ENCODE results near the gene UBC. TPM values are rescaled to one million over a fixed set of nuclear protein-coding genes. Genes with fewer than 3 reads are reported as not detected.

UBC gene
- total and polyA plus RNA-seq, 2 donors (not counting 1 experiment from before 2014, with no cell fraction given), result 2,019 to 2,362 TPM

DNA sequence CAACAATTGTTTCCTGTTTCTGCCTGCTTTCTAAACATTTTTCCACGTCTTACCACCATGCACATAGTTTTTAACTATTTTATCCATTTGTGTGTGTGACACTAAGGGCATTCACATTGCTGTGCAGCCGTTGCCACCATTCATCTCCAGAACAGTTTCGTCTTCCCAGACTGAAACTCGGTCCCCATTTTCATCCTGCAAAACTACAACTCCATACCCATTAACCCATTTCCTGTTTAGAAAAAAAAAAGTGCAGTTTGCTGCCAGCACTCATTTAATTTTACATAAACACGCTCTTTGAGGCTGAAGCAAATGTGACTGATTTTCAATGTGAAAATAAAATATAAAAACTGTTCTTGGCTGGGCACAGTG lies 15.5 kb downstream of the UBC start:
- peak overlapping the region in 3 of 4 experiments; percentile 1 to 32 (median 7) for H3K4me3 ChIP-seq (replicated peaks in 1 of 4; ENCODE audit: control extremely low read depth in 1 of 4, insufficient read depth in 1 of 4, low read depth in 3 of 4, low read length in 4 of 4)
- H4K20me1 ChIP-seq (ENCODE audit: control insufficient read depth, extremely low read depth, insufficient read depth, low read length), result no peaks in the 10 kb centered on the region
- H3K9ac ChIP-seq (ENCODE audit: insufficient read depth, low read length), result no peak overlapping the region
- no peaks in the 10 kb centered on the region for H3K36me3 ChIP-seq (ENCODE audit: control insufficient read depth, insufficient read depth, low read length)
- no peaks in the 10 kb centered on the region for H3K27me3 ChIP-seq (ENCODE audit: control insufficient read depth, insufficient read depth, low read length)
- peak overlapping the region; percentile 21 for H2AFZ ChIP-seq (ENCODE audit: low read length)
- H3K9me3 ChIP-seq (ENCODE audit: control insufficient read depth, insufficient read depth, low read depth, low read length), result no peaks in the 10 kb centered on the region
- no peaks in the 10 kb centered on the region for H3K79me2 ChIP-seq (ENCODE audit: control insufficient read depth, insufficient read depth, low read length)
- peaks cover 10% of the 10 kb centered on the region for H3K4me1 ChIP-seq (ENCODE audit: control insufficient read depth, extremely low read depth, insufficient read depth, low read length)
- H3K4me2 ChIP-seq (ENCODE audit: extremely low read depth, insufficient read depth, low read length), result peak overlapping the region; percentile 62
- no peak overlapping the region for H3K27ac ChIP-seq (ENCODE audit: insufficient read depth, low read length)
- DNase-seq (ENCODE audit: low read depth in 2 of 2), result no peak
- TF ChIP-seq EZH2 (IDR thresholded peaks at IDR 0.05; ENCODE audit: low read length, missing control alignments), result no peak
- no peak for TF ChIP-seq CTCF (conservative IDR thresholded peaks at IDR 0.05 in 1 of 2, IDR thresholded peaks at IDR 0.05 in 1 of 2; ENCODE audit: low read depth in 1 of 2, low read length in 2 of 2)

GRCh38 chr12:124898200-124898922 lies 16.1 kb downstream of the UBC start:
- peak overlapping the region in 3 of 4 experiments; percentile 1 to 32 (median 7) for H3K4me3 ChIP-seq (replicated peaks in 1 of 4; ENCODE audit: control extremely low read depth in 1 of 4, insufficient read depth in 1 of 4, low read depth in 3 of 4, low read length in 4 of 4)
- no peaks in the 10 kb centered on the region for H3K79me2 ChIP-seq (ENCODE audit: control insufficient read depth, insufficient read depth, low read length)
- DNase-seq (ENCODE audit: low read depth in 2 of 2), result peak; percentile 17 to 48
- H3K27ac ChIP-seq (ENCODE audit: insufficient read depth, low read length), result no peak overlapping the region
- no peaks in the 10 kb centered on the region for H3K36me3 ChIP-seq (ENCODE audit: control insufficient read depth, insufficient read depth, low read length)
- peaks cover 10% of the 10 kb centered on the region for H3K4me1 ChIP-seq (ENCODE audit: control insufficient read depth, extremely low read depth, insufficient read depth, low read length)
- H3K9me3 ChIP-seq (ENCODE audit: control insufficient read depth, insufficient read depth, low read depth, low read length), result no peaks in the 10 kb centered on the region
- H4K20me1 ChIP-seq (ENCODE audit: control insufficient read depth, extremely low read depth, insufficient read depth, low read length), result no peaks in the 10 kb centered on the region
- TF ChIP-seq CTCF (conservative IDR thresholded peaks at IDR 0.05 in 1 of 2, IDR thresholded peaks at IDR 0.05 in 1 of 2; ENCODE audit: low read depth in 1 of 2, low read length in 2 of 2) (peak; percentile 58 to 63), EZH2 (IDR thresholded peaks at IDR 0.05; ENCODE audit: low read length, missing control alignments) (no peak)
- no peak overlapping the region for H3K9ac ChIP-seq (ENCODE audit: insufficient read depth, low read length)
- no peaks in the 10 kb centered on the region for H3K27me3 ChIP-seq (ENCODE audit: control insufficient read depth, insufficient read depth, low read length)
- peak overlapping the region; percentile 62 for H3K4me2 ChIP-seq (ENCODE audit: extremely low read depth, insufficient read depth, low read length)
- peak overlapping the region; percentile 21 for H2AFZ ChIP-seq (ENCODE audit: low read length)

DNA sequence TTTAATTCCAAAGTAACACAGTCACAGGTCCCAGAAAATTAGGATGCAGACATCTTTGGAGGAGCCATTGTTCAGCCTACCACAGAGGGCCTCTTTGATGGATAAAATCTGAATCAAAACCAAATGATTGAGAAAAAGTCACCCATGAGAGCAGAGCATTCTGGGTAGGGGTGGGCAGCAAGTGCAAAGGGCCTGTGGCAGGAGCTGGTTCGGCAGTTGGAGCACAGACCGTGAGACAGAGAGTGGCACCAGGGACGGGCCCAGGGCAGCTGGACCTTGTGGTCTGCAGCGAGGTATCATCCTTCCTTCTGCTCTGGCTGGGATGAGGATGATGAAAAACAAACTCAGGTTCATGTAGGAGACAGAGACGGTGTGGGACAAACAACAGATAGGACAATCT lies 18.0 kb downstream of the UBC start:
- Histone ChIP-seq H3K9me3 (ENCODE audit: control insufficient read depth, insufficient read depth, low read depth, low read length) (no peaks in the 10 kb centered on the region), H3K36me3 (ENCODE audit: control insufficient read depth, insufficient read depth, low read length) (no peaks in the 10 kb centered on the region), H3K4me1 (ENCODE audit: control insufficient read depth, extremely low read depth, insufficient read depth, low read length) (peaks cover 10% of the 10 kb centered on the region), H3K9ac (ENCODE audit: insufficient read depth, low read length) (no peak overlapping the region), H3K27ac (ENCODE audit: insufficient read depth, low read length) (no peak overlapping the region), H3K79me2 (ENCODE audit: control insufficient read depth, insufficient read depth, low read length) (no peaks in the 10 kb centered on the region), H3K27me3 (ENCODE audit: control insufficient read depth, insufficient read depth, low read length) (no peaks in the 10 kb centered on the region), H4K20me1 (ENCODE audit: control insufficient read depth, extremely low read depth, insufficient read depth, low read length) (no peaks in the 10 kb centered on the region), H2AFZ (ENCODE audit: low read length) (no peak overlapping the region), H3K4me3 (replicated peaks in 1 of 4; ENCODE audit: control extremely low read depth in 1 of 4, insufficient read depth in 1 of 4, low read depth in 3 of 4, low read length in 4 of 4) (no peak overlapping the region), H3K4me2 (ENCODE audit: extremely low read depth, insufficient read depth, low read length) (no peak overlapping the region)
- no peak for DNase-seq (ENCODE audit: low read depth in 2 of 2)
- TF ChIP-seq EZH2 (IDR thresholded peaks at IDR 0.05; ENCODE audit: low read length, missing control alignments), result no peak
- TF ChIP-seq CTCF (conservative IDR thresholded peaks at IDR 0.05 in 1 of 2, IDR thresholded peaks at IDR 0.05 in 1 of 2; ENCODE audit: low read depth in 1 of 2, low read length in 2 of 2), result no peak
